ENCODE measurements around the gene AOAH.
"Not testable (repeated sequence)": the region's sequence is repeated elsewhere in the genome, so short reads cannot be mapped to it uniquely, and the experiment has no call there.

AOAH gene

DNA sequence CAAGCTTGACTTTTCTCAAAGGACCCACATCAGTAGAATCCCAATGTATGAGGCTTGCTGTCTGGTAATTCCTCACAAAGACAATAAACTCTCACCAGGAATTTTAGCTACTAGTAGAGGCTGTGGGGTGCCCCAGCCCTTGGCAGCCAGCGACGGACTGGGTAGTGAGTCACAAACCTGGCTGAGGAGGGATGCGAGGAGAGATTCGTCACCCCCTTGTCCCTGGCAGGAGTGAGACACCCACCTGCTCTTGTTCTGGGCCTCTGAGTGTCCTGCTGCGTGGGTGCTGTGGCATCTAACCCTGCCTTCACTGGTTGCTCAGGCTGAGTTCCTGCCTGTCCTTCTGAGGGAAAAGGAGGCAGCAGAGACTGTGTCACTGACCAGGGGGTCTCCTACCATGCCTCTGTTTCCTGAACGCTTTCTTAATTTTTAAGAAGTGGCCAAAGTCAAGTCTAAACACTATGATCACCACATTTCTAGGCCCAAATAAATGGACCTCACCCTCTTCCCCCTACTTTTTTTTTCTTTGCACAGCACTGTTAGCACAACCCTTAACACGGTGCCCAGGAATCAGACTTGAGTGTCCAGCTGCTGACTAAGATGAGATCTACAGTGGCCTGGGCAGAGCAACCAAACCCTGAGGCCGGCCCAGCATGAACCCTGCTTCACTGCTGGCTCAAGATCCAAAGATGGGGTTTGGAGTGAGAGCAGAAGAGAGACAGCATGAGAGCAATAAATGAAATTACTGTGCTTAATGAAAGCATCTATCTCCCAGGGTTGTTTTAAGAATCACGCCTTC is 188.2 kb downstream of the AOAH start:
- DNase-seq: no peak

DNA sequence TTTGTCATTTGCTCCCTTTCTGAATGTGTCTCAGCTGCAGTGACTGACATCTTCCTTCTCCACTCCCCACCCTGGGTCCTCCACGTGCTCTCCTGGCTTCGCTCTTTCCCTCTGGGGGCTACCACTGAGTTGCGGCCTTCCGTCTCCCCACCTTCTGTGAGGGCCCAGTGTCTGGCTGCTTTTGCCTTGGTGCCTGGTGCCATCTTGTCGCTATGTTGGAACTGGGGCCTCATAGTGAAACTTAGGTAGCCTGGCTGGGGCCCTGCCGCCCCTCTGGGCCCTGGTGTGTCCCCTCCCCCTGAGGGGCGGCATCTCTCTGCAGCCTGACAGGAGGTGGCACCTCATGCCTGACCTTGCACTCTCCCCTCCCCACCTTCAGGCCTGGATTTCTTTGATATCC is 190.6 kb downstream of the AOAH start:
- no peak for DNase-seq

DNA sequence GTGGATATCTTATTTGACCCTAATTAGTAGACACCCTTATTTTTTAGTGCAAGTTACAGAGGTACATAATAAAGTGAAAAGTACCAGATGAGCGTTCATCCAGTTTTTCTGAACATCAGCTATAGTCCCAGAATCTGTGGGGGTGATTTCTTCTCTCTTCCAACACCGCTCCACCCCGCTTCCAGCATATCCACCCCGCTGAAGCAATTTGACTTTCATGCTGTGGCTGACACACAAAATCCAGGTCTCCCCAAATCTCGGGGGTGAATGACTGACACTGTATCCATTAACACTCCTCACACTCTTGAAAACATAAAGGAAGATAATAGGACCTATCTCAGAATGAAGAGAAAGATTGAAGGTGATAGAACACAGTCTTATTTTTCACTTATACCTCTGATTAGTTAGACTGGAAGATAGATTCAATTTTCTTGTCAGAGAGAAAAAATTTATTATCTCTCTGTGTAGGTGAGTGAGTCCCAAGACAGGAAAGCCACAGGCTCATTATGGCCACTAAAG is 191.3 kb downstream of the AOAH start:
- no peak for DNase-seq

DNA sequence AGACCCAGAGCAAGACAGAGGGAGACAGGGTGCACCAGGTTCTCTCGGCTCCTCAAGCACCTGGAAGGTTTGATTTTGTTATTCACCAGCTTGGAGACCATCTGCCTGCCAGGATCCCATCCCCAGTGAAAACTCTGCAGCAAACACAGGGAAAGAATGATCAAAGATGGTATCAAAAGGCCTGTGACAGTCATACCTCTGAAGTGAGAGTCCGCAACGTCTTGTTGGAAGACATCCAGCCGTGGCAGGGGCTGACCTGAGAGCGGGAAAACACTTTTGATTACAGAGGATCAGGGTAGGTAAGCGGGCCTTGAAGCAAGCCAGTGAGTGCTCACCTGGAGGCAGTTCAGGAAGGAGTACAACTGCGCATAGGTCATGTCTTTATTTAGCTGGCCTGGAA is 192.3 kb downstream of the AOAH start:
- no peak for DNase-seq

DNA sequence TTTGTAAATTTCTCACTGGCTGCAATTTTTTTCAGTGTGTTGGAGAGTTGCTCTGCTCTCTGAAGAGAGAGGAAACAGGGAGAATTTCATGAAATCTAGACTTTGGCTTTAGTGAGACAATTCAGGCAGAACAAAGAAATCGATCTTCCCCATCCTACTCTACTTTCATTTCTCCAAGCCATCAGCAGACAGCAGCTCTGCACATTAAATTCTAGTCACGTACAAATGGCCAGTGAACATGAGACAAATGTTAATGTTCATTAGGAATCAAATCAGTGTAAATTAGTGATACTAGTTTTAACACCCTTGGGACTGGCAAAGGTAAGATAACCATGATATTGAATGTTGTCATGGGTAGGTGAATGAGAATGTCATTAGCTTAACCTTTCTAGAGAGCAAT is 193.8 kb downstream of the AOAH start:
- no peak for DNase-seq

DNA sequence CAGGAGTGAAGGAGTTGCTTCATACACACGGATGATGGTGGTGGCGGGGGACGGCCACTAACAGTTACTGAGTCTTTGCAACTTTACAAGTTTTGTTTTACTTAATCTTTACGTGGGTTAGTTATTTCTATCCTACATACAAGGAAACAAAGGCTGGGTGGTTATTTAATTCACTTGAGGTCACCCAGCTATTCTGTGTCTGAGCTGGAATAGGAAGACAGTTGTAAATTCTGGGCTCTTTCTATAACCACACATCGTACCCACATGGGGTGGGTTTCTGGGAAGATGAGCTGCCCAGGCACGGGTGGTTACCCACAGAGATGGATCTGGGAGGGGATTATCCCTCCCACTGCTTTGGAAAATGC is 196.8 kb downstream of the AOAH start:
- no peak for DNase-seq

DNA sequence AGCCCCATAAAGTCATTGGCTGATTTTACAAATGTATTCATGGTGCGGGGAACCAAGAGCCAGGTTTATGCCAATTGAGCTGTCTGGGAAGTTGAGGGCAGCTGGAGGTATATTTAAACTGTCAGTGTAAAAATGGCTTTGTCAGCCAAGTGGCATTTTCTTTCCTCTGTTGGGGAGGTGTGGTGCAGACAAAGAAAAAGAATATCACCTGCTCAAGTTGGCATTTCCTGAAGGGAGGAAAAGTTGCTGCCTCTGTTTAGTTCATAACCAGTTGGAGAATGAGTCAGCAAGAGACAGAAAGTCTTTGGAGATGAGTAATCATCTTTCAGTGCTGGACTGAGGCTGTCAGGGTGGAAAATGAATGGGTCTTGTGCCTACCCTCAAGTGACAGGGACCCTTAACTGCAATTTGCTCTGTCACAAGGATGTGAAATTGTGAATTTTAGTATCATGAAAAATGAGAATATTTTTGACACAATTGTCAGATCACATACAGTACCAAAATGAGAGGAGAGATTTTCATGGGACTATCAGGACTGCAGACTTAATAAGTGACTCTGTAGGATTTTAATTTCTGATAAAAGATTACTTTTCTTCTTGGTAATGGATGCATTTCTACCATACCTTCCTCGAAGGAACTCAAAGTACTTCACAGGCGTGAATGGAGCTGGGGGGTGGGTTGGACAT is 197.3 kb downstream of the AOAH start:
- peak; percentile 35 for DNase-seq

DNA sequence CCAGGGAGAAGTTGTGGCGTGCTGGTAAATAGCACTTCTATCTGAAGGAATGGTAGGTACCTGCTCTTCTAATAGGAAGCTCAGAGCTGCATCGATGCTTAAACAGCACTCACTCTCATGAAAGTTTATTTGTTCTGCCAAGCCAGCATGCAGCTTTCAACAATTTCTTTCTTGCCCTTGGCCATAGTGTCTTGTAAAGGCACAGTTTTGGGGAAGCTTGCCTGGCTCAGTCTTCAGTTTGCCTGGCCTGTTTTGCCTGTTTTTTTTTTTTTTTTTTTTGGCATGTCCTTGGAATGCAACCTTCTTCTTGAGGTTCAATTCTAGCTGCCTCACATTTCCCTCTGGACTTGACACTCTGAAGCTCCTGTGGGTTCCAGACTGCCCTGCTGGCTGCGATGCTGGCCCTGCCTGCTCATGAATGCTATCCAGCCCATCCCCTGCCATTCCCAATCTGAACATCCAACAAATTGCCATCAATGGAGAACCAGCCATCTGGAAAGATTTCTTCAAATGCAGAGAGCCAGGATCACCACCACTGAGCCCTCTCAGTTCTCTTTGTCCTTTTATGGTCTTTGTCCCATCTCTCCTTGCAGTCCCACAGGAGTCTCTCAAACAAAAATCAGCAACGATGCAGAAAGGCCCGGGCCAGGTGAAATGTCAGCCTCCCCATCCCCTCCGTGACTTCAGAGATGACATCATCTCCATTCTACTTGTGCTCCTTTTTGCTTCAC is 200.8 kb downstream of the AOAH start:
- no peak for DNase-seq

DNA sequence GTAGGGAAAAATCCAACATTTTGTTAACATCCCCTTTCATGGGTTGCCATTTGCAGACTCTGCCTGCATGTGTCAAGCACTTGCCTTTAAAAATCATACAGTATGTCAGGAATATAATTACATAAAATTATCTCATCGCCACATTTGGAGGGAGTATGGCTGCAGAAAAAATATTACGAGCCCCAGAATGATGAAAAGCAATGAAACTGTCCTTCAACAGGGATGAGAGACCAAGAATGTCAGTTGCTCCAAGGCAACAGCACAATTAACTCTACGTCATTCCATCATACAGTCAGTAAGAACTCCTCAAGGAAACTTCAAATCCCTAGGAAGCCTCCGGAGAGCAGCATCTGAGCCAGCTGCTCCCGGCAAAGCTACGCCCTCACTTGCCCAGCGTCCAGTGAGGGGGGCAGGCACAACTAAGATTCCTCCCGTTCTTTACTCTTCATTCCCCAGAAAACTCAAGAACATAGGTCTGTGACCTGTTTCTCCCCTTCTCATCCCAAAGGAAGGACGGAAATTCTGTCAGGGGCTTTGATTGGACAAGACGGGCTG is 201.8 kb downstream of the AOAH start:
- DNase-seq: no peak

DNA sequence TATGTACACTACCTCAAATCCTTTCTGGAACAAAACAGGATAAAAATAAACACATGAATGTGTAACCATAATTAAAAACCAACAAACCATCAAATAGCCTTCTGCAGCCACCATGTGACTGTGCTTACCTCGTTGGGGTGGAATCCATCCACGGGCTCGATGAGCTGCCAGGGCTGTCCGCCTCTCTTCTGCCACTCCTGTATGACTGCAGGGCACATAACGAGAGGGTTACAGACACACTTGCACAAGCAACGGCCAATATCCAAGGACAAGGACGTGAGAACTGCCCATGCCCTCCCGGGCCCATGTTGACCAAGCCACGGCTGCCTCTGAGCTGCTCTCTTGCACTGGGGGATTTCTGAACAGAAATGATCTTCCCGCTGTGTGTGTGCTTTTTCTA is 202.4 kb downstream of the AOAH start:
- DNase-seq: no peak

DNA sequence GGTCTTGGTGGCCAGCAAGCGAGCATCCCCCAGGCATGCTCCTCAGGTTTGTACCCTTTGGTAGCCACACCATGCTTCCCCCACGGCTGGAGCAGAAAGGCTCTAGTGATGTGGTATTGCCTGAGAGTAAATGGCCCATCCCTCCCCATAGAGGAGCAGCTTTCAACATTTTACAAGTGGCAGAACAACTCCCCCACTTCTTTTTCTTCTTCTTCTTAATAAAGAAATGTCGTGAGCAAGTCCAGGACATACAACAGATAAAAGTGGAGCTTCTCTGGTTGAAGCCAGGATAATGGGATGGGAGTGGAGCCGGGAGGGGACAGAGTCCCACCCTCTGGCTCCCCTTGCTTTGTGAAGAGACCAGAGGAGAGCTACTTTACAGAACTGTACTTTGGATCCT is 203.2 kb downstream of the AOAH start:
- no peak for DNase-seq

DNA sequence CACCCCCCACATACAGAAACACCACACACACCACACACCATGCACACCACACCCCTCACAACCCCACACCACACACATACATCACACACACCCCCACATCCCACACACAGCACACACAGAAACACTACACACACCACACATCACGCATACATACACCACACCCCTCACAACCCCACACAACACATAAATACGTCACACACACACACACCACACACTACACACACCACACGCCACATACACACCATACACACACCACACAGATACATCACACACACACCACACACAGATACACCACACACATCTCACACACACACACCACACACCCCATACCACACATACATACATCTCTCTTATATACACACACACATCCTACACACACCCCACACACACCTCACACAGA is 208.4 kb downstream of the AOAH start:
- no peak for DNase-seq

DNA sequence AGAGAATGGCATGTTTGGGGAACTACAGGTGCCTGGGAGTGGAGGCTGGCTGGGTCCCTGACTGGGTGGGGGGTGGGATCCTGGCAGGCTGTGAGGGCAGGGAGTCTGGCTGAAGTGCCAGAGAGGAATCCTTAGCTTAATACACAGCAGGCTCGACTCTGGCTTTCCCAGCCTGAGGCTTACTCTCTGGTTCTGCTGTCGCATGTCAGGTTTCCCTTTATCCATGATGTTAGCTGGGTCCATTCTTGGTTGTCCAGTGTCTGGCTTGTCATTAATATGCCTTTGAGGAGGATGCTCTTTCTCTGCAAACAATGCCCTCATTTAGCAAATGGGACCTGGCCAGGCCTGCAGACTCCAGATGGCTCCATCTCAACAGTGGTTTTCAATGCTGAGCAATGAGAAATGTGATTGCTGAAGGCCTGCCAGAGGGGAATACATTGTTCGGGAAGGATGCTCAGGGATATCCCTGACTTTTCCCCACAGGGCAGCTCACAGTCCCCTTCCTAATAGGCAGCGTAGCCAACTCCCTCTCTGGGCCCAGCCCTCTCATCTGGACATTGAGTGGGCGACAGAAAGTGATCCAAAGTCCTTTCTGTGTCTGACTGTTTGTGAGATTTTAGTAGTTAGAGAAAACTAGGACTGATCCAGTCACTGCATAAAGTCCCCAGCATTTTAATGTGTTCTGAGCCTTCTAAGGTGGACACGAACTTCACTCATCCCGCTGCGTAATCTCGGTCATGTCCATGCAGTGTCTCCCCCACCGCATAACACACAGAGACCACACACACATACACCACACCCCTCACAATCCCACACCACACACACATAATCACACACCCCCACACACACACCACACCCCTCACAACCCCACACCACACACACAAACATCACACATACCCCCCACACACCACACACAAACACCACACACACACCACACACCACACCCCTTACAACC is 209.7 kb downstream of the AOAH start:
- DNase-seq: no peak

DNA sequence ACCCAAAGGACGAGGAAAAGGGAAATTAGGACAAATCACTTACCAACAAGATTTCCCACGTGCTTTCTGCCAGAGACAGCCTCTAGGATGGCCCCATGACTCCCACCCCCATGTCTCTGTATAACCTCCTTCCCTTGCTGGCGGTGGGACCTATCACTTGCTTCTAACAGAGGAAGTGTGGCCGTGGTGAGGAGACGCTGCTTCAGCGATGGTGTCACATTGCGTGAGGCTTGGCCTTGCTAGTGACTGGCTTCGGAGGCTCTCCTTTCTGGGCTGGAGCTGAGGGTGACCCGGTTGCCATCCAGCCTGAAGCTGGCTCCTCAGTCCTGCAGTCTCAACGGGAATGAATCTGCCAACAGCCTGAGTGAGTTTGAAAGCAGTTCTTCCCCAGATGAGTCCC is 210.9 kb downstream of the AOAH start:
- DNase-seq: no peak

DNA sequence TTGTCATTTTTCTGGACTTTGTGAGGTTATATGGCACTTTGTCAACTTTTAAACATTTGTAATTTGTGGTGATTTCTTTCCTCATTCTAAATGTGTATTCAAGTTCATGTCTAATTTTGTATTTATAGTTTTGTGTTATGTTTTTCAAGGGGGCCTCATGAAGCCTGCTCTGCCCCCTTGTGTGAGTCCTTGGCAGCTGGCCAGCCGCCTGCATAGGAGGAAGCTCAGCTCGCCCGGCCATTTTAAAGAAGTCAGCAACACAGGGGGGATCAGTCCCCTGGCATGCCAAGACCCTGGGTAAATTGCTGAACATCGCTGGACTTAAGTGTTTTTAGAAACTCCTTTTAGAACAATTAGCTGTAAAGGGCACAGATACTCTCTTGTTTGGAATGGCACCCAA is 211.7 kb downstream of the AOAH start:
- DNase-seq: no peak

DNA sequence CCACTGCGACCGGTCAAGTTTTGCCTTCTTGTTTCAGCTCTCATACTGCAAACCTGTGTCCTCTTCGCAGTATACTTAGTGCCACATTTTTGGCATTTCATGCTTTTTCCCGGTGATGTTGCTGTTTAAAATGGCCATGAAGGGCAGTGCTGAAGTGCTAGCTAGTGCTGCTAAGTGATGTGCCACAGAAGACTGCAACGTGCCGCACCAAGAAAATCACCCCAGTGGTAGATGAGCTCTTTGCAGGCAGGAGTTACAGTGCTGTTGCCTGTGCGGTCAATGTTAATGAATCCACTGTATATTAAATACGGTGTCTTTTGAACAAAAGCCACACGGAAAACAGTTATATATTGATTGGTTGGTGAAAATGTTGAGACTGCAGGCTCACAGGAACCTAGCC is 214.3 kb downstream of the AOAH start:
- DNase-seq: no peak

DNA sequence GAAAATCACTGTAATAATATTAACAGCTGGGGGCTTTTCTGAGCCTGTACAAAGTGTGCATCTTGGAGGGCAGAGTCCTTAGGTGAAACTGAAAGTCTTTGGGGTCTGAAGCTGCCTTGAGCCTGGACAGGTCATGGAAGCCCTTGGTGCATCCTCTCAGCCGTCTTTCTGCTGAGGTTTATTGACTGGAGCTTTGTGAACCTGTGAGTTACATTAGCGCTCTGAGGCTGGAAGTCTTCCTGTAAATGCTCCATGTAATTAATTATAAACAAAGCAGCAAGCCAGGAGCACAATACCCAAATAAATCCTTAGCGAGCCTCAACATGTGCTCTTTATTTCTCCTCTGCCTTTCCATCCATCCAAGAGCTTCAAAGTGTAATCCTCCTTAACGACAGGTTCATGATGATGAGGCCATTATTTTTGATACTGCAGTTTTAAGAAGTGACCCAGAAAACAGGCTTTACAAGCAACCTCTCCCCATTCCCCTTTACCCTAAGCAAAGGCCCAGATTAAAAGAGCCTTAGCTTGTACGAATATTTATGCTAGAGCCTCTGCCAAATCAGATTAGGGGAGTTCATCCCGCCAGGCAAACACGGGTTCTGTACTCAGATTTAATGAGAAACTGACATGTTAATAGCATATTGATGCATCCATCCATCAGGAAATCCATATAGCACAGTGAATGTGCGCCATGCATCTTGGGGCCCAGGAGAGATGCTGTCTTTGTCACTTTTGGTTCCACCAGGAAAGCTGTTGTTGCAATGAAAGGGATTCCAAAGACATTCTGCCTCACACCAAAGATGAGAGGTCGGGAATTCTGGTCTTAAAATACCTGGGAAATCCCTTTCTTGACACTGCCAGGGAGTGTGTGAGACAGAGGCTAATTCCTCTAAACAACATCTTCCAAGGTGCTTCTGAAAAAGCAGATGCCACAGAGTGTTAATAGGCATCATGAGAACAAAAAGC is 216.5 kb downstream of the AOAH start:
- DNase-seq: peak; percentile 60

DNA sequence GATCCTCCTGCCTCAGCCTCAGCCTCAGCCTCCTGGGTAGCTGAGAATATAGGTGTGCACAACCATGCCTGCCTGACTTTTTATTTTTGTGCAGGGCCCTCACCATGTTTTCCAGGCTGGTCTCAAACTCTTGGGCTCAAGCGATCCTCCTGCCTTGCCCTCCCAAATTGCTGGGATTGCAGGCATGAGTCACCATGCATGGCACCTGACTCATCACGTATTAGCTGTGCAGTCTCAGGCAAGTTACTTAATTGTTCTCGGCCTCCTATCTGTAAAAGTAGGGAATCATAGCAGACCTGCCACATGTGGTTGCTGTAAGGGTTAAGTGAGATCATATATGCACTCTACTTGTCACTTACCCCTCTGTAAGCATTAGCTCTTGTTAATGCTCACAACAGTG is 217.5 kb downstream of the AOAH start:
- no peak for DNase-seq

DNA sequence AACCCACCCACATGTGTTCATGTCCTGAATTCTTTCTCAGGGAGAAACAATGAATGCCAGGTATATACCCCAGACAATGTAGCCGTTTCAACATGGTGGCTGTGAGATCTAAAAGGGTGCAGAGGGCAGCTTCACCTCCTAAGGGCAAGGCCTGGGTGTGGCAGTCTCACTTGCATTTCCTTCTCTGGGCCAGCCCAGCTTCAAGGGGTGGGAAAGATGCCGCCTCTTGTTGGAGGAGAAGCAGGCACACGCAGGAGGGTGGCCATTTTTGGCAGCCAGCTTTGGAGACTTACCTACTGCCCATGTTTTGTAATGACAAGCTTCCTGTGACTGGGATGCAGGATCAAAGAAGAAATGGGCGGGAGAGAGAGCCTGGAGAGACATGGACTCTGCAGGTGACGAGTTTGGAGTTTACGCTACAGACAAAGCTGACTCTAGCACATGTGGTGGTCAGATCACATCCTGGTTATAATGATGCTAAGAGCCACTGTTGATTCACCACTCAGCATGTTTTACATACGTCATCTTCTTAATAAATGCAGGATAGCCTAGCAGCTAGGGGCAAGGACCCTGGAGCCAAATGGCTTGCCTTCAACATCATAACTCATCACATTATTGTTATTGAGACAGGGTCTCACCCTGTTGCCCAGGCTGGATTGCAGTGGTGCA is 218.0 kb downstream of the AOAH start:
- DNase-seq: no peak

DNA sequence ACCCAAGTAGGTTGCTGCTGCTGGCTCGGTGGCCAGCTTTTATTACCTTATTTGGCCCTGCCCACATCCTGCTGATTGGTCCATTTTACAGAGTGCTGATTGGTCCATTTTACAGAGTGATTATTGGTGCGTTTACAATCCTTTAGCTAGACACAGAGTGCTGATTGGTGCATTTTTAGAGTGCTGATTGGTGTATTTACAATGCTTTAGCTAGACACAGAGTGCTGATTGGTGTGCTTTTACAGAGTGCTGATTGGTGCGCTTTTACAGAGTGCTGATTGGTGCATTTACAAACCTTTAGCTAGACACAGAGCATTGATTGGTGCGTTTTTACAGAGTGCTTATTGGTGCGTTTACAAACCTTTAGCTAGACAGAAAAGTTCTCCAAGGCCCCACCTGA is 219.7 kb downstream of the AOAH start:
- not testable (repeated sequence) for DNase-seq

DNA sequence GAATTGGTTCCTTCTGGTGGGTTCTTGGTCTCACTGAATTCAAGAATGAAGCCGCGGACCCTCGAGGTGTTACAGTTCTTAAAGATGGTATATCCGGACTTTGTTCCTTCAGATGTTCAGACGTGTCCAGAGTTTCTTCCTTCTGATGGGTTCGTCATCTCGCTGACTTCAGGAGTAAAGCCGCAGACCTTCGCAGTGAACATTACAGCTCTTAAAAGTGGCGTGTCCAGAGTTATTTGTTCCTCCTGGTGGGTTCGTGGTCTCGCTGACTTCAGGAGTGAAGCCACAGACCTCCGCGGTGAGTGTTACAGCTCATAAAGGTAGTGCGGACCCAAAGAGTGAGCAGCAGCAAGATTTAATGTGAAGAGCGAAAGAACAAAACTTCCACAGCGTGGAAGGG is 220.1 kb downstream of the AOAH start:
- DNase-seq: not testable (repeated sequence)
